Femur (tissue), 1 donor: ENCODE measurements around the gene TMEM87B.

Source experiments
- DNase-seq: peaks from one replicate; pipeline ENCODE4 v3.0.0-alpha.2; 2017

TMEM87B gene

GRCh38 chr2:112054847-112055729 lies at the start of gene TMEM87B:
Gene TMEM87B (plus strand): TSS chr2:112055269. CDS start chr2:112055592, 323 bp downstream.
- peak; percentile 100 for DNase-seq

GRCh38 chr2:112005406-112006075 lies 49.5 kb upstream of the TMEM87B start:
- no peak for DNase-seq

GRCh38 chr2:112006076-112006410 lies 49.0 kb upstream of the TMEM87B start:
- DNase-seq = no peak

GRCh38 chr2:112007493-112007892 lies 47.6 kb upstream of the TMEM87B start:
- DNase-seq = no peak

GRCh38 chr2:112008910-112009485 lies 46.1 kb upstream of the TMEM87B start:
- no peak for DNase-seq

GRCh38 chr2:112010751-112011150 lies 44.3 kb upstream of the TMEM87B start:
- no peak for DNase-seq

- DNase-seq = no peak
Measured at GRCh38 chr2:112012556-112012955, 42.5 kb upstream of the TMEM87B start.

- DNase-seq = no peak
Measured at GRCh38 chr2:112018846-112019245, 36.2 kb upstream of the TMEM87B start.

- no peak for DNase-seq
Measured at GRCh38 chr2:112019569-112019982, 35.5 kb upstream of the TMEM87B start.

- DNase-seq = no peak
Measured at GRCh38 chr2:112020561-112020960, 34.5 kb upstream of the TMEM87B start.

GRCh38 chr2:112021290-112021689 lies 33.8 kb upstream of the TMEM87B start:
- no peak for DNase-seq

GRCh38 chr2:112021781-112022231 lies 33.3 kb upstream of the TMEM87B start:
- no peak for DNase-seq

GRCh38 chr2:112023707-112024106 lies 31.4 kb upstream of the TMEM87B start:
- no peak for DNase-seq

GRCh38 chr2:112024231-112024630 lies 30.8 kb upstream of the TMEM87B start:
- DNase-seq = no peak

- DNase-seq = no peak
Measured at GRCh38 chr2:112024896-112025491, 30.1 kb upstream of the TMEM87B start.

- DNase-seq = no peak
Measured at GRCh38 chr2:112026509-112026908, 28.6 kb upstream of the TMEM87B start.

GRCh38 chr2:112027767-112028166 lies 27.3 kb upstream of the TMEM87B start:
- DNase-seq = no peak

- DNase-seq = no peak
Measured at GRCh38 chr2:112029164-112029563, 25.9 kb upstream of the TMEM87B start.

- DNase-seq = peak; percentile 48
Measured at GRCh38 chr2:112031473-112032223, 23.4 kb upstream of the TMEM87B start.

- DNase-seq = no peak
Measured at GRCh38 chr2:112032224-112032586, 22.9 kb upstream of the TMEM87B start.

GRCh38 chr2:112032689-112033465 lies 22.2 kb upstream of the TMEM87B start:
- peak; percentile 61 for DNase-seq

- DNase-seq = no peak
Measured at GRCh38 chr2:112033600-112033999, 21.5 kb upstream of the TMEM87B start.
